ENCODE results near the gene APBB1IP.

Gene APBB1IP

GRCh38 chr10:26468291-26468690 is 30.1 kb downstream of the APBB1IP start:
- Histone ChIP-seq H3K27ac (ENCODE audit: low read depth, low read length) (peak overlapping the region; percentile 92), H3K79me2 (ENCODE audit: control insufficient read depth, low read length) (peaks cover 98% of the 10 kb centered on the region), H3K36me3 (ENCODE audit: control insufficient read depth, low read length) (peaks cover 78% of the 10 kb centered on the region), H3K4me1 (ENCODE audit: control insufficient read depth, low read length) (peaks cover 98% of the 10 kb centered on the region), H3F3A (ENCODE audit: control insufficient read depth, insufficient read depth) (peaks cover 43% of the 10 kb centered on the region), H3K9me2 (replicated peaks; ENCODE audit: control insufficient read depth, low read length) (no peaks in the 10 kb centered on the region), H4K20me1 (ENCODE audit: control insufficient read depth, insufficient read depth, low read depth, low read length) (no peaks in the 10 kb centered on the region), H3K27me3 (ENCODE audit: control insufficient read depth, low read length) (no peaks in the 10 kb centered on the region), H3K4me3 (ENCODE audit: low read length) (peak overlapping the region; percentile 70), H3K9me3 (ENCODE audit: control insufficient read depth, insufficient read depth, low read length) (no peaks in the 10 kb centered on the region), H3K4me2 (ENCODE audit: low read length) (peak overlapping the region; percentile 93)
- TF ChIP-seq EZH2phosphoT487 (IDR thresholded peaks at IDR 0.05; ENCODE audit: borderline replicate concordance, low read length) (no peak), CTCF (IDR thresholded peaks at IDR 0.05; ENCODE audit: low read depth, low read length, poor library complexity, severe bottlenecking) (no peak)

- Histone ChIP-seq H3K4me1 (ENCODE audit: control insufficient read depth, low read length) (peaks cover 98% of the 10 kb centered on the region), H3F3A (ENCODE audit: control insufficient read depth, insufficient read depth) (peaks cover 43% of the 10 kb centered on the region), H3K9me3 (ENCODE audit: control insufficient read depth, insufficient read depth, low read length) (no peaks in the 10 kb centered on the region), H3K79me2 (ENCODE audit: control insufficient read depth, low read length) (peaks cover 98% of the 10 kb centered on the region), H3K4me3 (ENCODE audit: low read length) (peak overlapping the region; percentile 70), H3K27ac (ENCODE audit: low read depth, low read length) (peak overlapping the region; percentile 92), H3K9me2 (replicated peaks; ENCODE audit: control insufficient read depth, low read length) (no peaks in the 10 kb centered on the region), H3K27me3 (ENCODE audit: control insufficient read depth, low read length) (no peaks in the 10 kb centered on the region), H4K20me1 (ENCODE audit: control insufficient read depth, insufficient read depth, low read depth, low read length) (no peaks in the 10 kb centered on the region), H3K36me3 (ENCODE audit: control insufficient read depth, low read length) (peaks cover 75% of the 10 kb centered on the region), H3K4me2 (ENCODE audit: low read length) (peak overlapping the region; percentile 93)
- no peak for TF ChIP-seq EZH2phosphoT487 (IDR thresholded peaks at IDR 0.05; ENCODE audit: borderline replicate concordance, low read length)
- TF ChIP-seq CTCF (IDR thresholded peaks at IDR 0.05; ENCODE audit: low read depth, low read length, poor library complexity, severe bottlenecking) = no peak
Measured at GRCh38 chr10:26468700-26469099, 30.6 kb downstream of the APBB1IP start.

GRCh38 chr10:26472492-26472778 is 34.3 kb downstream of the APBB1IP start:
- Histone ChIP-seq H3F3A (ENCODE audit: control insufficient read depth, insufficient read depth) (peaks cover 44% of the 10 kb centered on the region), H3K27ac (ENCODE audit: low read depth, low read length) (peak overlapping the region; percentile 34; the same call in 1 of the 2 replicates), H3K4me1 (ENCODE audit: control insufficient read depth, low read length) (peaks cover 96% of the 10 kb centered on the region)

More at GRCh38 chr10:26472492-26472778, 34.3 kb downstream of the APBB1IP start:
- H3K9me3 ChIP-seq (ENCODE audit: control insufficient read depth, insufficient read depth, low read length) = no peaks in the 10 kb centered on the region
- TF ChIP-seq CTCF (IDR thresholded peaks at IDR 0.05; ENCODE audit: low read depth, low read length, poor library complexity, severe bottlenecking) = no peak
- TF ChIP-seq EZH2phosphoT487 (IDR thresholded peaks at IDR 0.05; ENCODE audit: borderline replicate concordance, low read length) = no peak
- no peaks in the 10 kb centered on the region for H3K27me3 ChIP-seq (ENCODE audit: control insufficient read depth, low read length)
- no peaks in the 10 kb centered on the region for H4K20me1 ChIP-seq (ENCODE audit: control insufficient read depth, insufficient read depth, low read depth, low read length)
- H3K4me3 ChIP-seq (ENCODE audit: low read length) = no peak overlapping the region
- H3K36me3 ChIP-seq (ENCODE audit: control insufficient read depth, low read length) = peaks cover 66% of the 10 kb centered on the region
- peak overlapping the region; percentile 32 for H3K4me2 ChIP-seq (ENCODE audit: low read length)
- H3K9me2 ChIP-seq (replicated peaks; ENCODE audit: control insufficient read depth, low read length) = no peaks in the 10 kb centered on the region
- H3K79me2 ChIP-seq (ENCODE audit: control insufficient read depth, low read length) = peaks cover 98% of the 10 kb centered on the region

Data from DOHH2 (cell line).